Colonic mucosa (tissue), 4 donors: Measurements from ENCODE around the gene MAPRE3. TPM values are rescaled to one million over a fixed set of nuclear protein-coding genes. Genes with fewer than 3 reads are reported as not detected.
A peak's percentile ranks its signal among the peaks of the same experiment; 100 is the strongest.

Experiments used
- DNase-seq: peaks from one replicate; pipeline ENCODE4 v3.0.0-alpha.2; 2020
- H3K27ac ChIP-seq: fragments of 200-600 bp; one replicate; pipeline ENCODE4 v1.8.0; 2021
- H3K27me3 ChIP-seq: fragments of 200-600 bp; one replicate; pipeline ENCODE4 v1.8.0; 2021
- H3K36me3 ChIP-seq: fragments of 200-600 bp; one replicate; pipeline ENCODE4 v1.8.0; 2021
- H3K4me1 ChIP-seq: fragments of 200-600 bp; one replicate; pipeline ENCODE4 v1.8.0; 2021; ENCODE audit warnings: mild to moderate bottlenecking
- H3K4me3 ChIP-seq: fragments of 200-600 bp; one replicate; pipeline ENCODE4 v1.8.0; 2021
- H3K9ac ChIP-seq, 2 donors: one replicate each; pipeline ENCODE4 v1.7.0; 2013; ENCODE audit warnings: control low read depth in 2 of 2, low read depth in 2 of 2, low read length in 2 of 2
- H3K9me3 ChIP-seq: fragments of 200-600 bp; one replicate; pipeline ENCODE4 v1.8.0; 2021
- intact Hi-C: fragments of 100-400 bp; cut with DNase I; formaldehyde crosslinking; loops from one replicate; pipeline ENCODE4 v1.14.1; 2022
- total RNA-seq, 2 donors: library from RNA; stranded (reverse); fragmentation: NEBNext Ultra II Directional in 1 of 2; extraction: Animal tissue kit (Norgen Biotek cat#: 25700) in 1 of 2; gene quantifications; one replicate each; pipeline ENCODE4 v1.2.1, GENCODE V29; 2021
- TF ChIP-seq, protein P1 (sequence below): fragments of 200-600 bp; IDR thresholded peaks from one replicate; pipeline ENCODE4 v1.8.0; 2022; ENCODE audit warnings: antibody characterized with exemption, mild to moderate bottlenecking
- donor health status: healthy.
- donor health status: DM: no; HTN: no; CAD: no.
- donor health status: DM: no; HTN: no; CAD: no.

MAPRE3 gene
- total RNA-seq, 2 donors from 2014 or later = 21.6 to 22.0 TPM

GRCh38 chr2:26977012-26977411, 6.6 kb downstream of the MAPRE3 start:
- H3K9ac ChIP-seq = no peak overlapping the region
- H3K27ac ChIP-seq = no peak overlapping the region
- H3K36me3 ChIP-seq = no peaks in the 10 kb centered on the region
- no peak for DNase-seq
- TF ChIP-seq, protein P1, sequence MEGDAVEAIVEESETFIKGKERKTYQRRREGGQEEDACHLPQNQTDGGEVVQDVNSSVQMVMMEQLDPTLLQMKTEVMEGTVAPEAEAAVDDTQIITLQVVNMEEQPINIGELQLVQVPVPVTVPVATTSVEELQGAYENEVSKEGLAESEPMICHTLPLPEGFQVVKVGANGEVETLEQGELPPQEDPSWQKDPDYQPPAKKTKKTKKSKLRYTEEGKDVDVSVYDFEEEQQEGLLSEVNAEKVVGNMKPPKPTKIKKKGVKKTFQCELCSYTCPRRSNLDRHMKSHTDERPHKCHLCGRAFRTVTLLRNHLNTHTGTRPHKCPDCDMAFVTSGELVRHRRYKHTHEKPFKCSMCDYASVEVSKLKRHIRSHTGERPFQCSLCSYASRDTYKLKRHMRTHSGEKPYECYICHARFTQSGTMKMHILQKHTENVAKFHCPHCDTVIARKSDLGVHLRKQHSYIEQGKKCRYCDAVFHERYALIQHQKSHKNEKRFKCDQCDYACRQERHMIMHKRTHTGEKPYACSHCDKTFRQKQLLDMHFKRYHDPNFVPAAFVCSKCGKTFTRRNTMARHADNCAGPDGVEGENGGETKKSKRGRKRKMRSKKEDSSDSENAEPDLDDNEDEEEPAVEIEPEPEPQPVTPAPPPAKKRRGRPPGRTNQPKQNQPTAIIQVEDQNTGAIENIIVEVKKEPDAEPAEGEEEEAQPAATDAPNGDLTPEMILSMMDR = no peak
- no peak overlapping the region for H3K4me3 ChIP-seq
- no peaks in the 10 kb centered on the region for H3K4me1 ChIP-seq
- intact Hi-C loops = no loop called here
- no peaks in the 10 kb centered on the region for H3K9me3 ChIP-seq
- no peaks in the 10 kb centered on the region for H3K27me3 ChIP-seq

DNA sequence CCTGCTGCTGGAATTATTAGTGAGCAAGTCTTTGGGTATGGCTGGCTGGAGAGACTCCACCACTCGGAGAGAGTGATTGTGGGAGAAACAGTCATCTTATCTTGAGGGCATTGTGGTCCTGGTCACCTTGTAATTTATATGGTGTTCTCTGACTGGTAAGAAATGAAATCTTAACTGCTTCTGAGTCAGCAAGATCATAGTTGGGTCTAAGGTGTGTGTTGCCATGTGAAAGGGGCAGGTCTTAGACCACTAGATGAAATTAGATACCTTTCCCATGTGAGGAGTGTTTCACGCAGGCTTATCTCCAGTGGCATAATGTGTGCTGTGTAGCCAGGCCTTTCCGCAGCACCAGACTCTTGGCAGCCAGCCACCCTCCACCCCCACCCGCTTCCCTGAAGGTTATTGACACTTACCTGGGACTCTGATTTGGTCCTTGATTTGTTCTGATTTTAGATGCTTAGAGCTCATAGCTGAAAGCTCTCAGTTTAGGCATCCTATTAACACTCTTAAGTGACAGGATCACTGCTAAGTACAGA, 7.7 kb downstream of the MAPRE3 start:
- Histone ChIP-seq H3K36me3 (no peaks in the 10 kb centered on the region), H3K9ac (peak overlapping the region in 1 of 2 donors; percentile 19), H3K27ac (no peak overlapping the region), H3K4me1 (no peaks in the 10 kb centered on the region), H3K27me3 (no peaks in the 10 kb centered on the region), H3K9me3 (no peaks in the 10 kb centered on the region), H3K4me3 (no peak overlapping the region)
- intact Hi-C loops = no loop called here
- peak; percentile 84 for DNase-seq
- TF ChIP-seq, protein P1 = no peak

- Histone ChIP-seq H3K9ac (no peak overlapping the region), H3K36me3 (no peaks in the 10 kb centered on the region), H3K4me3 (no peak overlapping the region), H3K27me3 (no peaks in the 10 kb centered on the region), H3K27ac (no peak overlapping the region), H3K9me3 (no peaks in the 10 kb centered on the region), H3K4me1 (no peaks in the 10 kb centered on the region)
- TF ChIP-seq, protein P1 = no peak
- DNase-seq = no peak
- intact Hi-C loops = no loop called here
Observed at GRCh38 chr2:26979741-26980140, 9.3 kb downstream of the MAPRE3 start.

GRCh38 chr2:26980971-26981370, 10.5 kb downstream of the MAPRE3 start:
- Histone ChIP-seq H3K27me3 (no peaks in the 10 kb centered on the region), H3K9ac (no peak overlapping the region), H3K36me3 (no peaks in the 10 kb centered on the region), H3K4me1 (no peaks in the 10 kb centered on the region), H3K4me3 (no peak overlapping the region), H3K27ac (no peak overlapping the region), H3K9me3 (no peaks in the 10 kb centered on the region)
- TF ChIP-seq, protein P1 = no peak
- no peak for DNase-seq
- intact Hi-C loops = no loop called here

GRCh38 chr2:26982102-26982742, 11.8 kb downstream of the MAPRE3 start:
- Histone ChIP-seq H3K27ac (peak overlapping the region; percentile 51), H3K9me3 (no peaks in the 10 kb centered on the region), H3K27me3 (no peaks in the 10 kb centered on the region), H3K36me3 (no peaks in the 10 kb centered on the region), H3K9ac (no peak overlapping the region), H3K4me1 (no peaks in the 10 kb centered on the region), H3K4me3 (no peak overlapping the region)
- intact Hi-C loops = no loop called here
- TF ChIP-seq, protein P1 = peak; percentile 39
- peak; percentile 87 for DNase-seq
